ENCODE measurements around the gene XRCC6.

GRCh38 chr22:41574847-41575381 lies 46.2 kb upstream of the XRCC6 start:
- TF ChIP-seq POLR2A (IDR thresholded peaks at IDR 0.05) = no peak
- no peak for TF ChIP-seq CTCF (IDR thresholded peaks at IDR 0.05)
- TF ChIP-seq POLR2AphosphoS5 (IDR thresholded peaks at IDR 0.05) = no peak
- no peak for TF ChIP-seq EP300 (IDR thresholded peaks at IDR 0.05)
